Stimulated activated CD8-positive, alpha-beta memory T cell treated with anti-CD3 and anti-CD28 coated beads, Interleukin-2, amount 100 ng/mL, for 48 hours (primary cell): ENCODE results near the gene FYN.
"Not testable (repeated sequence)": the region's sequence is repeated elsewhere in the genome, so short reads cannot be mapped to it uniquely, and the experiment has no call there.

ENCODE experiments used
- DNase-seq, 2 donors: peaks; one replicate each; pipeline ENCODE4 v3.0.0-alpha.2; 2020; ENCODE audit warnings: low read depth in 2 of 2

The FYN gene

DNA sequence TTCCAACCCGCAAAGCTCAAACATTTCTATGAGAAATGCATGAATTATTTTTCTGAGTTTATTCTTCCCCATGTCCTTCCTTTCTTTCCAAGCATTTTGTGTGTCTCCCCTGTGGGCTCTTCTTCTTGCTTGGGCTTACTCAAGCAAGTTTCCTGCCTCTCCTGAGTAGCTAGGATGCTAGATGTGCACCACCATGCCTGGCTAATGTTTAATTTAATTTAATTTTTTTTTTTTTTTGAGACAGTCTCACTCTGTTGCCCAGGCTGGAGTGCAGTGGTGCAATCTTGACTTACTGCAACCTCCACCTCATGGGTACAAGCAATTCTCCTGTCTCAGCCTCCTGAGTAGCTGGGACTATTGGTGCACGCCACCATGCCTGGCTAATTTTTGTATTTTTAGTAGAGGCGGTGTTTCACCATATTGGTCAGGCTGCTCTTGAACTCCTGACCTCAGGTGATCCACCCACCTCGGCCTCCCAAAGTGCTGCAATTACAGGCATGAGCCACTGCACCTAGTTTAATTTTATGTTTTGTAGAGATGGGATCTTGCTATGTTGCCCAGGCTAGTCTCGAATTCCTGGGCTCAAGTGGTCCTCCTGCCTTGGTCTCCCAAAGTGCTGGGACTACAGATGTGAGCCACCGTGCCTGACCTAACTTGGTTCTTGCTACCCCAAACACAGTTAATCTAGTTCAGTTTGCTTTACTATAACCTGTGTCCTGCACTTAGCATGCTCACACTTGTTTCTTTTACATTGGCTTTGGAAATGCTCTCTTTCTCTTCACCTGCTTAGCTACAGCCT lies 192.2 kb downstream of the FYN start:
- not testable (repeated sequence) for DNase-seq

DNA sequence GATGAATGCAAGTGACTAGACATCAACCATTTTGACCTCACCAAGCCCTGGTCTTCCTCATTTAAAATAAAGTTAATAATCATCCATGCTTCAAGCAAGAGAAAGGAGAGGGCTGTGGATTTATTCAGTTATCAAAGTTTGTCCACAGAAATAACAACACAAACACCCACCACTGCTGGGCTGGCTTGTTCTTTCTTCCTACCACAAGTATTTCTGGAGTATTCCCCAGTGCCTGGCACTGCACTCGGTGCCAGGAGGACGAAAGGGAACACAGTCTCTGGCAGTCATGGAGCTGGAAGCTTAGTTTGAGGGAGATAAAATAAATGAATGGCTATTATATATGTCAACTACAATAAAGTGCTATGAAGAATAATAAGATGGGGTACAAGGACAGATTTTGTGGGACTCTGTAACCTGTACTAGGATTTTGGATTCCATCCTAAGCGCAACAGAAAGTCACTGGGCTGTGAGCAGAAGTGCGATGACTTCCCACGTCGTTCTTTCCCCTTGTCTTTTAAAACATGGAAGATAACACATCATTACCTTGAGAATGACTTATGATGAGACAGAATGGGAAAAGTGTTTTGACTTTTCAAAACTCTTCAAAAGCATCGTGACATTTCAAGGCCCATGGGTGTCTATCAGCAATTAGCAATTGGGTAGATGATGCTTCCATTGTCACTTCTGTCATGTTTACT lies 193.1 kb downstream of the FYN start:
- DNase-seq = no peak

DNA sequence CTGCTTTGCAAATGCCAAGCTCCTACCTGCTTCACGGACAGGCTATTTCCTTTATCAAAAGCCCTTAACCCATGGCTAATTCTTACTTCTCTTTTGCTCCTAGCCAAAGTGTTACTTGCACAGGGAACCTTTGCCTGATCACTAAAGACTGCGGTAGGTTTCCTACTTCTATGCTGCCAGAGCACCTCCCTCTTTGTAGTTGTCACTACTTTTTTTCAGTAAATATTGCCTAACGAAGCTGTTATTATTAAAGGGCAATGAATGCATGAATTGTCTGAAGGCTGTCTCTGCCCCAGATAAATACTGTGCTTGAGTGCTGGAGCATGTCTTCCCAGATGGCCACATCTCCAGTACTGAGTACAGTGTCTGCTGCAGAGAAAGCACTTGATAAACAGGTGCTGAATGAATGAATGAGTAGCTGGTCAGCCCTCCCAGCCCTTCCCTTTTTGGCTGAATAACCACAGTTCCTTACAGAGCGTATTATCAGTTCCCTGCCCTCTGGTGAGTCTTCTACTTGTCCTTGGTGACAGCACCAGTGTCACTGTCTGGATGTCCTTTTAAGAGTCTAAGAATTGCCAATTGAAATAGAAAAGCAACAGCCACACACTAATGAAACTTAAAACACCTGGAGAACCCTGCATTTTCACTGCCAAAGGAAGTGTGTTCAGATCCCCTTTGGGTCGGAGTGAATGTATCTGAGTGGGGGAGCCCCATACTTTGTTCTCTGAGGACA lies 194.0 kb downstream of the FYN start:
- DNase-seq = no peak

DNA sequence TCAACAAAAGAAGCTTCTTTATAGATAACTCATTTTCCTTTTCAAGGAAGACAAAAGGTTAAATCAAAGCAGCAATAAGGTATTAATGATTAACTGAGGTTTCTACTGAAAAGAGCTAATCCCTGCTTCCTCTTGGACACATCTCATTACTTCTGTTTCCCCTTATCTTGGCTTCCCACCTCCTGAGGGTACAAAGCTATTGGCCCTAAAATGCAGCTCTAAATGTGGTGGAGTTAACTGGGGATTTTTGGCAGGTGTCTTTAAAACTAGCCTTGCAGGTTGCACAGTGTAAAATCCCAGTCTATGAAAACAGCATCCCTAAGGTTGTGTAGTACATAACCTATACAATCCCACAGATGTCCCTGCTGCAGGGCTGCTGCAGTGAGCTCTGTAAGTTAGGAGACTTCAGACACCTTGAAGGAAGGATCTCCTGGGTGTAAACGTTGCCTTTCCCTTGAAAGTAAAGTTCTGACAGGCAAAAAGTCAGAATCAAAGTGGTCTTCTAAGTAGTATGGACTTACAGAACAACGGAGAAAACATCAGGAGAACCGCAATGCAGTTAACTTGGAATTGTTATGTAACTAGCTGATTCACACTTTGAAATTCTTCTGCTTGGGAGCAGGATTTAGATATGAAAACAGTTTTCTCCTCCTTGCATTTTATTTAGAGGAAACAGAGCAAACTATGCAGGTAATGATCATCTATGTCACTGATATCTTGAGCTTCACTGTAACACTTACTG lies 195.8 kb downstream of the FYN start:
- DNase-seq = no peak

DNA sequence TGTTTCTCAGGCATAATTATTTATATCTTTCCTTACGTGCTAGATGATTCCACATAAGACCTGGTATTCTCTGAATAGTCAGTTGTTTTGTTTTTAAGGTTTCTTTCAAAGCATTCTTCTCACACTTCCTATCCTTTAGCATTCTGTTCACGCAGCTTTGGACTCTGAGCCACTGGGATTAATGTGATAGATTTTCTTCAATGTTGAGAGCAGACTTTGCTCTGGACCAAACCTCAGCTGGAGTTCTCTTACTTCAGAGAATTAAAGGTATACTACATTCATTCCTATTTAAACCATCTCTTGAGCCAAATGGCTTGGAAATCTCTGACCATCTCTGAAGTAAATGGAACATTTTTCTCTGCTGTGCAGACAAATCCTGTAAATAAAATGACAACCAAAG lies 196.9 kb downstream of the FYN start:
- DNase-seq = no peak

DNA sequence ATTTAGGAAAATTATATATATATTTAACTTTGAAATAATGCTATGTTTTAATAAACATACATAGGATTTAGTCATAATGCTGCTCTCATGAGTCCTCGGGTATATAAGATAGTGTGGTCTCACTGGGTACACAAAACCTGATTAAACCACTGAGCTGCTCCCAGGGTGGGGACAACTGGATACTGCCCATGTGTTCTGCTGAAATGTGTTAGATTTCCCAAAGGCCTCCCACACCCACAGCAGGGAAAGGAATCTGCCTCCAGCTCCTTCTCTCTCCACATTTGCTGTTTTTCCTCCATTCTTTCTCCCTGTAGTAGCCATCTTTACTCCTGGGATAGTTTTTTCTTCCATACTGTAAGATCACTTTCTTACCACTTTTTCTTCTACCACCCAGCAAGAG lies 198.4 kb downstream of the FYN start:
- DNase-seq = no peak

DNA sequence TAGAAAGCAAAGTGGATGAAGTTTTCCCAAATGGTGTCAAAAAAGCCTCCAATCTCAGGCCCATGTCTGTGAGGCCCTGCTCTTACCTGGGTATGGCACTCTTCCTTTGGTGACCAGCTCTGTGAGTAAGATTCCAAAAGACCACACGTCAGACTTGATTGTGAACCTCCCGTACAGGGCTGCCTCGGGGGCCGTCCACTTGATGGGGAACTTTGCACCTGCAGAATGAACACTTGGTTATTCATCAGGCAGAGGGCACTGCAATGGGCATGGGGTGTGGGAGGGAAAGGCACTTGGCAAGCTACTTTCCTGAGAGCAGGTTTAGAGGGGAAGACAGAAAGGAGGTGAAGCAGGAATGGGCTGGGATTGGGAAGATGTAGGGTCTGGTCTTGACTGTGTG lies 198.8 kb downstream of the FYN start:
- DNase-seq = no peak

DNA sequence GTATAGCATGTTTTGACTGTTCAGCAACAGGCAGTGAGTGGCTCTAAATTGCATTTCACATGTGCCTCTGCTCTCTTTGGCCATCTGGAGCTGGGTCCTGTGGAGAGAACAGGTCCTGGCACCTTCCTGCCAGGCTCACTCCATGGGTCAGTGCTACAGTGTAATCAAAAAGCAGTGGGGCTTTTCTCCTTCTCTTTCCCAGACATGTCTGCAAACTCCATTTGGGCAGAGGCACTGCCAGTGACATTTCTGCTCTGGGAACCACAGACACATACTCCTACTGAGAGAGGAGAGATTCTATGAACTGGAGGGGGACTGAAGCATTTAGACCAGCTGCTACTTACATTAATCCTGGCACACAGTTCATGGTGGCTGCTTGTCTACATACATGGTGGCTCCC lies 199.3 kb downstream of the FYN start:
- no peak for DNase-seq

DNA sequence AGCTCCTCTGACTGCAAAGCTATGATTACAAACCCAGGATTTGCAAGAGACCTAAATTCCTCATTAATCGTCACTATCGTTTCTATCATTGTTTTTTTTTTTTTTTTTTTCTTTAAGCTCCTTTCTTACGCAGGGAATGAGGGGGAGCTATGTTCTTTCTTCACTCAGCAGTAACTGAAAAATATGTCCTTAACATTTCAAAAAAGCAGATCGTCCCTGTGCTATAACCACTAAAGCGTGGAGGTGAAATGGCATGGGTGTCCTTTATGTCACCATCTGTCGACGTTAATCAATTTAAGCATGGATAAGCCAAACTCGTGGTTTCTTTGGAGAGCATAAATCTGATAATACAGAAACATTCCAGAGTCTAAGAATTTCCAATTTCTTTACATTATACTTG lies 199.7 kb downstream of the FYN start:
- no peak for DNase-seq

DNA sequence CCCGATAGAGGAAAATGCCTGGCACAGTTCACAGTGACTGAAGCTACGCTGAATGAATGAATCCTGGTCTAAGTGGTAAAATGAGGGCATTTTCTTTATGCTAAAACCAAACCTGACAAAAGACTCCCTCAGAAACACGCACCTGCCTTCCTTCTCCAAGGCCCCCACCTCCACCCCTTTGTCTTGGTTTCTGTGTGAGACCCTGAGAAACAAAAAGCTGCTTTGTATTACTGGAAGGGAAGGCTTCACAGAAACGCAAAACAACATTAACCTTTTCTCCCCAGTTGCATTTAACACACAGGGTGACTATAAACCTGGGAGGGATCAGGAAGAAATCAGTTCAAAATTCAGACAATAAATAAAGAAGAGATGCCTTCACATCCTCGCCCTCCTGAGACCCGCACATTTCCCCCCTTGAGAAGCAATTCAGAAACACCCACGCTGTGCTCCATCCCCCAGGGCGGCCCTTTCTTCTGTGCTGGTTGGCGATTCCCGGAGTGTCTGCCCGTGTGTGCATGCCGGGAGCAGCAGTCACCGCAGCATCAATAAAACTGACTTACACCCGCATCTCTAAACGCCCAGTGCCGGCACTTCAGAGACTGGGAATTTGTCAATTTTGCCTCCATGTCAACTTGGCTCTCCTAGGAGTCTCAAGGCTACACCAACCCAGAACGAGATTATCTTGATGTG lies 200.3 kb downstream of the FYN start:
- DNase-seq = no peak

DNA sequence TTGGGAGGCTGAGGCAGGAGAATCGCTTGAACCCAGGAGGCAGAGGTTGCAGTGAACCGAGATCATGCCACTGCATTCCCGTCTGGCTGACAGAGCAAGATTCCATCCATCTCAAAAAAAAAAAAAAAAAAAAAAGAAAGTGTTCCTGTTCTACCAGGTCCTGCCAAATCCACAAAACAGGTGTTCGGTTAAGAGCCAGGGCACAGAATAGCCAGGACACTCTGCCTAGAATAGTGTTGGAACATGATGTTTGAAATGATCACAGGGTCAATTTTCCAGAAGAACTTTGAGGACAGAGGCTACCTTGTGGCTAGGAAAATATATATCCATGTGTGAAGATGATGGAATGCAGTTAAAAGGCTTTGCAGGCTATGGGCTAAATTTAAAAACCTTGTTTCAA lies 203.9 kb downstream of the FYN start:
- DNase-seq = no peak

DNA sequence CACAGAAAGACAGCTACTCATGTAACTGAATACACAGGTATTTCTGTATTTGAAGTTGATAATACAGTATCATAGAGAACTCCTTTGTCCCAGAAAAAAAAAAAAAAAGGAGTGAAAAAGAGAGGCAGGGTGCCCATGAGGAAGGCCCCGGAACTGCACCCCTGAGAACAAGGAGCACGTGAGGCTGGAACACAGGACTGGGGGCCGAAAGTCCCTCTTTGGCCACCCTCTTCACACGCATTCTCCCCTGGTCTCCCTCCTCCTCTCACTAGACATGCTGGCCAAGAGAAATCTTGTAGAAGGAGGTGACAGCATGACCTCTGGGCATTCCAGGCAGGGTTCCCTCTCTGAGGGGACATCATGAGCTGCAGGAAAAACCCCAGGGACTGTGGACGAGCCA lies 204.8 kb downstream of the FYN start:
- DNase-seq = no peak

DNA sequence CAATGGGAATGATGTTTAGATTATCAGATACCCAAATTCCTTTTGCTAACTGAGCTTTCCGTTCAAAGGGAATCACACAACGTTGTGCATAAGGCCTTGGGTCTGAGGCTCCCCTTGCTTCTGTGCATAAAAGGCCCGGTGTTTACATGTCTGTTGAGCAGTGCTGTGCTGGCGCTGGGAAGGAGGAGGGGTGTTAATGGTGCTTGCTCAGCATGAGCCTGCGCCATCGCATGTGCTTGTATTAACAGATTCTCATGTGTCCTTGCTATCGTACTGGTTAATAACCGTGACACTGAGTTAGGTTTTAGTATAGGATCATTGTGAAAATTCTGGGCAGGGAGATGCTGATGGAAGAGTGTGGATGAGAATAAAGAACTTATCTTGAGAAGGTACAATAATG lies 205.3 kb downstream of the FYN start:
- DNase-seq = no peak

DNA sequence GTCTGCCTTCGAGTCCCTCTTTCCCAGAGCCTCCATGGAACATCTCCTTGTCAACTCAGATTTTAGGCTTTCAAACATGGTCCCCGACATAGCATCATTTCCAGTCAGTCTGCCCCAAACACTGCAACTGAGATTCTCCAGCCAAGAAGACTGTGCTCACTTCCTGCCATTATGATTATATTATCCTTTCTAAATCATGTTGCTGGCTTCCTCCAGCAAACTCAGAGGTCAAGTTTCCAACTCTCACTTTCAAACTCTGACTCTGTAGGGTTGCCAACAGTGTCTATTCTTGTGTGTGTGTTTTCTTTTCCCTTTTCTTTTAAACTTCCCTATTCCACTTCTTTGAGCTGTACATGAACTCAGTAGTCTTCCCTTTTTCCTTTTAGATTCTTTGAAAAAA lies 206.4 kb downstream of the FYN start:
- no peak for DNase-seq

DNA sequence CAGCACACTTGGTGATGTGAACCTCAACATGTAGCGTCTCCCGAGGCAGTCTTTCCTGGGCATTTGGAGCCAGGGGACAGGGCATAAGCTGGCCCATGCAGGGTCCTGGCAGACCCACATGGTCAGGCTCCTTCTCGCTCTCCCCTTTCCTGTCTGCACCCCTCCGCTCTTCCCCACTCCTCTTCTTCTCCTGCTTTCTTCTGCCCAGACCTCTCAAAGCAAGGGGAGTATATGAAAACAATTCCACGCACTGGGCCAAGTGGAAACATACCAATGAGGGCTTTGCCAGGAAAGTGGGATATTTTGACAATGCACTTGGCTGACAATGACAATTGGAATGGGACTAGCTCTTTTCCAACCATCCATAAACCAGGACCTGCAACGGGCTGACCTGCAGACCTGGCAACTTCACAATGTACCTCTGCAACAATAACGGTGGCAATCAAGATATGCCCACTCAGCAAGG lies 208.7 kb downstream of the FYN start:
- no peak for DNase-seq

DNA sequence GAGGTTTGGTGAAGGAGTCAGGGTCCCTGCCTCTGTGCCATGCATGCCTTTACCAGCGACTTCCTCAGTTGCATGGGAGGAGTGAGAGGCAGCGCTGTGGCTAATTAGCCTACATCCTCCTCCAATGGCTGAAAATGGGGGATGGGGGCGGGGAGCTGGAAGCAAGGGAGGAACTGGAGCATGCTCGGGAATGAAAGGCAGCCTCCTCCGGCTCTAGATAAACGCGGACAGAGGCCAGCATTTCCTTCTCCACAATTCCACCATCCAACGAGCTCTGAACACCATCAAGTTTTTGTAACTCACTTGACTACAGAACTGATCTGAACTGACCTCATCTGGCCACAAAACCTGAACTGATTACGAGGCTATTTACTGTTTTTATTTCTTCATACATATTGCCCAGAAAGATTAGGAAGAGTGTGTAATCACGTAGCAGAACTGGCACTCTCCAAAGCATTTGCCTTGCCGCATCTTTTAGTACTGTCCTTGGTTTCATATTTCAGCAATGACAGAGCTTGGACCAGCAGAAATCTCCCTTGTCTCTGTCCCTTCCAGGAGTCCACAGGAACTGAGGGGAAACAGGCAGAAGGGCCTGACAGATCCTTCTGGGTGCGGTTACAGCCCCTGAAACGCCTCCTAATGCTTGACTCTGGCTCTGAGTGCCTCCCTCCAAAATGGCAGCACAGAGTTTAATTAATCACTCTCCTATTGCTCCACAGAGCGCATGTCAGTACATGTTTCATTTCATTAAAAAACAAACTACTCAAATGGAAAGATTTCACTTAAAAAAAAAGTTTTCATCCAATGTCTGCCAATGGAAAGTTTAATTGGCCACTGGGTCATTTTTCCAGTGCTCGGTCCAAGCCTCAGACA lies 209.3 kb downstream of the FYN start:
- DNase-seq = no peak

DNA sequence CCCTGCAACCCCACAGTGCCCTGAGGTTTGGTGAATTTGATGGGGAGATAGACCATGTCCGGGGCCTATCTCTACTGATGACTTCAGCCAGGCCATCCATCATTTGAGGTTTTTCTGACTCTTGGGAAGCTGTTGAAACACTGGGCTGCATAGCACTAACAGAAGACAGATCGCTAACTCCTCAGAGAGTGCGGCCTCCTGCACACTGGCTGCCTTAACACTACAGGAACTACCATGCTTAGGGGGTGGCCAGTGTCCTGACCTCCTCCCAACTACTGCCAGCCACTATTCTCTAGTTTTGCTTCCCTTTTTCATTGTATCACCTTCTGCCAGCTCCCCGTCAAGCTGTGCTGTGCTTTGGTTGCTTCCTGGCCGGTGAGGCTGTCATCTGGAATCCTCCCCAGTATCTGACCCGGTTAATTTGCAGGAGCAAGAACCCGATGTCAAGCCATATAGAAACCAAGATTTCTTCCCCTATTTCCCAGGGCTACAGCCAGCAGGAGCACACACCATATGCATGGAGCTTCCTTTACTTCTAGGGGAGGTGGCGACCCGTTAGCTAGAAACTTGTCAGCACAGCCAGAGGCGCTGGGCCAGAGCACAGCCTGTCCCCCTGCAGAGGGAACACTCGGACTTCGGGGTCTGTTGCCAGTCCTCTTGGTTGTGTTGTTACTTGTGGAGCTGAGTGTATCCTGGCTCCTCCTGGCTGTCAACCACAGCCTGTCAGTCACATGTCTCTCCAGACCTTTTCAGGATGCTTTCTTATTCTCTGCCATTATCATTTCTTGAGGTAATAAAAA lies 210.3 kb downstream of the FYN start:
- no peak for DNase-seq

DNA sequence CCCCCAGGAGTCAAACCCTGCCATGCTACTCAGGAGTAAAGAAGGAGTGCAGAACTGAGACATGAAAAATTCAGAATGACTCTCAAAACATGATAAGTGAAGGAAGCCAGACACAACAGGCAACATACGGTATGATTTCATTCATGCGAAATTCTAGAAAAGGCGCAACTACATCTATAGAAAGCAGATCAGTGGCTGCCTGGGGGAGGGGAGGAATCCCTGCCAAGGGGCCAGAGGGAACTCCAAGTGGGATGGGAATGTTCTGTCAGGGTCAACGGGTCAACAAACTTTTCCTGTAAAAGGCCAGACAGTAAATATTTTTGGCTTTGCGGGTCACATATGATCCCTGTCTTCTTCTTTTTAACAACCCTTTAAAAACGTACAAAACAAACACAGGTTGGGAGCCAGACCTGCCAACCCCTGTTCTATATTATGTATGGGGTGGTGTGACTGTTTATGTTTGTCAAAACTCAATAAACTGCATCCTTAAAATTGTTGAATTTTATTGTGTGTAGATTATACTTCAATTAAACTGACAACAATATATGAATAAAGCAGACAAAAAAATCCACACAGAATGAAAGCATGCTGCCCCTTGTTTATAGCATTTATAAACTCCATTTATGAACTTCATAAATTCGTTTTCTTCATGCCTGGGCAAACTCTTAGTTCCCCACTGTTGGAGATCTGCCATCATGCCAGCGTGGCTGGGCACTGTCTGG lies 211.0 kb downstream of the FYN start:
- DNase-seq = no peak

DNA sequence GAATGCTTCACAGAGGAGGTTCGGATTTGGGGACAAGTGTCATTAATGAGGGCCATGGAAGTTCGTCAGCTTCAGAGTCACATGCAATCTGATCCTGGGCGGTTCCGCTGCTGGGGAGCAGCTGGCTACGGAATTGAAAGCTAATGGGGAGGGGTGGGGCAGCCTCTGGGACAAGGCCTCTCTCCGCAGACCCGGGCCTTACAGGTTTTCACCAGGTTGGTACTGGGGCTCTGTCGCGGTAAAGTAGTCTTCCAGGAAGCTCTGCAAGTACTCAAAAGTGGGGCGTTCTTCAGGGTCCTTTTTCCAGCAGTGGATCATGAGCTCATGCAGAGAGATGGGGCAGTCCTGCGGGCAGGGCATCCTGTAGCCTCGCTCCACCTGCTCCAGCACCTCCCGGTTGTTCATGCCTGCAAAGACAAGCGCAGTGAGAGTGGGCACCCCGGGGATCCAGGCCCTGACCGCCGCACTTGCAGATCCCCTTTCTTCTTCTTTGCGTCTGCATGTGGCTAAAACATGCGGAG lies 211.7 kb downstream of the FYN start:
- DNase-seq = no peak
